Caco-2 (cell line): ENCODE data around the gene THEM4. TPM values are rescaled to one million over a fixed set of nuclear protein-coding genes. Genes with fewer than 3 reads are reported as not detected.

Experiments used
- BruUV-seq: library from RNA; stranded (reverse); fragments of 400-500 nt; replicated peaks from 2 replicates; lab custom pipeline; 2021; lab: Mats Ljungman, UMichigan
- CTCF ChIA-PET: fragments of 300-600 bp; sonication (Branson Sonifier 250); formaldehyde crosslinking; loops from one replicate; lab custom pipeline; 2022; ENCODE audit warnings: antibody characterized with exemption; lab: Charles Lee
- POLR2A ChIA-PET: fragments of 300-600 bp; sonication (Branson Sonifier 250); formaldehyde crosslinking; loops from one replicate; lab custom pipeline; 2022; ENCODE audit warnings: antibody characterized with exemption; lab: Charles Lee
- DNase-seq, 2 experiments: peaks; one replicate each; pipeline versions ENCODE4 v3.0.0 to v3.0.0-alpha.2; 2020 to 2022
- H3K27me3 ChIP-seq: replicated peaks from 2 replicates; pipeline ENCODE4 v1.6.0; 2011; ENCODE audit warnings: low read length; ENCODE audit not compliant: control insufficient read depth, insufficient read depth
- H3K36me3 ChIP-seq: 2 replicates; pipeline ENCODE4 v1.5.1; 2011; ENCODE audit warnings: low read length; ENCODE audit not compliant: control insufficient read depth, insufficient read depth
- H3K4me1 ChIP-seq: fragments of 250-450 bp; sonication (Bioruptor Pico); 2 replicates; pipeline ENCODE4 v1.5.1; 2020; ENCODE audit warnings: mild to moderate bottlenecking
- H3K4me3 ChIP-seq: 2 replicates; pipeline ENCODE4 v1.5.1; 2011; ENCODE audit warnings: low read depth, mild to moderate bottlenecking, control low read depth, low read length
- H3K9me3 ChIP-seq: fragments of 250-450 bp; sonication (Bioruptor Pico); 2 replicates; pipeline ENCODE4 v1.5.1; 2020; ENCODE audit warnings: mild to moderate bottlenecking, moderate library complexity
- H3K27ac Mint-ChIP-seq: one replicate; pipeline ENCODE4 v1.8.0; 2022; ENCODE audit warnings: mixed read lengths; ENCODE audit not compliant: unreplicated experiment
- H3K27me3 Mint-ChIP-seq: one replicate; pipeline ENCODE4 v1.8.0; 2022; ENCODE audit warnings: mixed read lengths; ENCODE audit not compliant: insufficient read depth, unreplicated experiment
- H3K36me3 Mint-ChIP-seq: one replicate; pipeline ENCODE4 v1.8.0; 2022; ENCODE audit warnings: mild to moderate bottlenecking, mixed read lengths; ENCODE audit not compliant: insufficient read depth, unreplicated experiment
- H3K4me1 Mint-ChIP-seq: one replicate; pipeline ENCODE4 v1.8.0; 2022; ENCODE audit warnings: low read depth, mixed read lengths; ENCODE audit not compliant: unreplicated experiment
- H3K4me3 Mint-ChIP-seq: one replicate; pipeline ENCODE4 v1.8.0; 2022; ENCODE audit warnings: mild to moderate bottlenecking, moderate library complexity, mixed read lengths; ENCODE audit not compliant: unreplicated experiment
- H3K9me3 Mint-ChIP-seq: one replicate; pipeline ENCODE4 v1.8.0; 2022; ENCODE audit warnings: mixed read lengths; ENCODE audit not compliant: unreplicated experiment
- intact Hi-C: fragments of 100-400 bp; cut with micrococcal nuclease; formaldehyde crosslinking; loops from one replicate; pipeline ENCODE4 v1.10.0; 2022; ENCODE audit not compliant: unreplicated experiment
- total RNA-seq: library from RNA; stranded (reverse); gene quantifications from 2 replicates; pipeline ENCODE4 v1.2.3, GENCODE V29; 2022
- TF ChIP-seq, protein P1 (sequence below), 2 experiments: fragments of 200-600 bp in 1 of 2; IDR thresholded peaks; 1 replicate in 1 of 2; 2 replicates in 1 of 2; pipeline versions ENCODE4 v1.5.1 to v1.8.0; 2011 to 2022; ENCODE audit warnings: antibody characterized with exemption in 1 of 2, control low read depth in 1 of 2, inconsistent platforms in 1 of 2, low read depth in 1 of 2, low read length in 1 of 2, mild to moderate bottlenecking in 1 of 2, moderate library complexity in 1 of 2; ENCODE audit not compliant: insufficient read depth in 1 of 2, severe bottlenecking in 1 of 2, unreplicated experiment in 1 of 2

The THEM4 gene
- total RNA-seq, 1 experiment from 2014 or later, result 9.5 TPM

- Mint-ChIP-seq H3K4me1 (peaks cover 12% of the 10 kb centered on the region), H3K4me3 (no peak overlapping the region), H3K27ac (no peak overlapping the region), H3K27me3 (no peaks in the 10 kb centered on the region), H3K36me3 (peaks cover 4% of the 10 kb centered on the region), H3K9me3 (no peaks in the 10 kb centered on the region)
- ChIA-PET CTCF (no interaction called here), POLR2A (no interaction called here)
- no peaks in the 10 kb centered on the region for H3K4me1 ChIP-seq
- H3K27me3 ChIP-seq, result no peaks in the 10 kb centered on the region; the same call in 1 of the 2 replicates
- H3K4me3 ChIP-seq, result no peak overlapping the region
- no peaks in the 10 kb centered on the region for H3K9me3 ChIP-seq
- TF ChIP-seq, protein P1, sequence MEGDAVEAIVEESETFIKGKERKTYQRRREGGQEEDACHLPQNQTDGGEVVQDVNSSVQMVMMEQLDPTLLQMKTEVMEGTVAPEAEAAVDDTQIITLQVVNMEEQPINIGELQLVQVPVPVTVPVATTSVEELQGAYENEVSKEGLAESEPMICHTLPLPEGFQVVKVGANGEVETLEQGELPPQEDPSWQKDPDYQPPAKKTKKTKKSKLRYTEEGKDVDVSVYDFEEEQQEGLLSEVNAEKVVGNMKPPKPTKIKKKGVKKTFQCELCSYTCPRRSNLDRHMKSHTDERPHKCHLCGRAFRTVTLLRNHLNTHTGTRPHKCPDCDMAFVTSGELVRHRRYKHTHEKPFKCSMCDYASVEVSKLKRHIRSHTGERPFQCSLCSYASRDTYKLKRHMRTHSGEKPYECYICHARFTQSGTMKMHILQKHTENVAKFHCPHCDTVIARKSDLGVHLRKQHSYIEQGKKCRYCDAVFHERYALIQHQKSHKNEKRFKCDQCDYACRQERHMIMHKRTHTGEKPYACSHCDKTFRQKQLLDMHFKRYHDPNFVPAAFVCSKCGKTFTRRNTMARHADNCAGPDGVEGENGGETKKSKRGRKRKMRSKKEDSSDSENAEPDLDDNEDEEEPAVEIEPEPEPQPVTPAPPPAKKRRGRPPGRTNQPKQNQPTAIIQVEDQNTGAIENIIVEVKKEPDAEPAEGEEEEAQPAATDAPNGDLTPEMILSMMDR (IDR thresholded peaks at IDR 0.05; ENCODE audit: insufficient read depth in 1 of 2, low read depth in 1 of 2, low read length in 1 of 2, severe bottlenecking in 1 of 2, unreplicated experiment in 1 of 2), result no peak
- no peaks in the 10 kb centered on the region for H3K36me3 ChIP-seq
- intact Hi-C loops, result no loop called here
- BruUV-seq, result no TSS peak
- peak in 1 of 2 experiments; percentile 24 for DNase-seq
Measured at GRCh38 chr1:151828921-151829320, 80.4 kb downstream of the THEM4 start.

GRCh38 chr1:151827853-151828252 is 81.5 kb downstream of the THEM4 start:
- H3K4me1 ChIP-seq, result no peaks in the 10 kb centered on the region
- TF ChIP-seq, protein P1 (IDR thresholded peaks at IDR 0.05; ENCODE audit: insufficient read depth in 1 of 2, low read depth in 1 of 2, low read length in 1 of 2, severe bottlenecking in 1 of 2, unreplicated experiment in 1 of 2), result no peak
- no peak overlapping the region for H3K4me3 ChIP-seq
- Mint-ChIP-seq H3K36me3 (peaks cover 4% of the 10 kb centered on the region), H3K9me3 (no peaks in the 10 kb centered on the region), H3K4me3 (no peak overlapping the region), H3K27me3 (no peaks in the 10 kb centered on the region), H3K4me1 (peaks cover 12% of the 10 kb centered on the region), H3K27ac (no peak overlapping the region)
- ChIA-PET CTCF (interaction anchor here (1.3 kb wide), 1 partner anchor 9 kb away, joined by 8 read pairs; no protein-coding TSS in a partner anchor), POLR2A (no interaction called here)
- intact Hi-C loops, result no loop called here
- no peaks in the 10 kb centered on the region; the same call in 1 of the 2 replicates for H3K27me3 ChIP-seq
- no peaks in the 10 kb centered on the region for H3K36me3 ChIP-seq
- DNase-seq, result no peak
- H3K9me3 ChIP-seq, result no peaks in the 10 kb centered on the region
- BruUV-seq, result no TSS peak

GRCh38 chr1:151825751-151826660 is 83.3 kb downstream of the THEM4 start:
- Histone ChIP-seq H3K9me3 (no peaks in the 10 kb centered on the region), H3K4me3 (no peak overlapping the region), H3K36me3 (no peaks in the 10 kb centered on the region), H3K4me1 (no peaks in the 10 kb centered on the region), H3K27me3 (no peaks in the 10 kb centered on the region; the same call in none of the 2 replicates)
- Mint-ChIP-seq H3K4me3 (no peak overlapping the region), H3K4me1 (peaks cover 12% of the 10 kb centered on the region), H3K27me3 (no peaks in the 10 kb centered on the region), H3K36me3 (peaks cover 4% of the 10 kb centered on the region), H3K27ac (no peak overlapping the region), H3K9me3 (no peaks in the 10 kb centered on the region)
- intact Hi-C loops, result no loop called here
- TF ChIP-seq, protein P1 (IDR thresholded peaks at IDR 0.05; ENCODE audit: insufficient read depth in 1 of 2, low read depth in 1 of 2, low read length in 1 of 2, severe bottlenecking in 1 of 2, unreplicated experiment in 1 of 2), result no peak
- DNase-seq, result no peak
- no TSS peak for BruUV-seq
- ChIA-PET CTCF (no interaction called here), POLR2A (no interaction called here)
